GM12878 (cell line): ENCODE data around the gene OSBPL3. TPM values are rescaled to one million over a fixed set of nuclear protein-coding genes. Genes with fewer than 3 reads are reported as not detected.

Source experiments
- ATAC-seq: fragments of 200-7000 bp; cut with Tn5 transposase; 3 replicates; pipeline ENCODE4 v1.9.1; 2020; ENCODE audit warnings: mild to moderate bottlenecking, moderate library complexity
- BruUV-seq: library from RNA; stranded (reverse); fragments of 400-500 nt; replicated peaks from 2 replicates; lab custom pipeline; 2021; lab: Mats Ljungman, UMichigan
- CTCF ChIA-PET: fragments of 300-600 bp; sonication (Branson Sonifier 250); formaldehyde crosslinking; extraction: SDS; loops from one replicate; lab custom pipeline; 2021; ENCODE audit warnings: inconsistent platforms; lab: Yijun Ruan, JAX
- POLR2A ChIA-PET: fragments of 350-600 bp; formaldehyde crosslinking; extraction: SDS; loops from one replicate; lab custom pipeline; 2021; ENCODE audit warnings: inconsistent platforms; lab: Charles Lee
- RAD21 ChIA-PET: fragments of 300-600 bp; sonication (Branson Sonifier 250); formaldehyde crosslinking; loops from one replicate; lab custom pipeline; 2023; ENCODE audit warnings: antibody characterized with exemption; ENCODE audit not compliant: unreplicated experiment; lab: Charles Lee
- SMC1A ChIA-PET: fragments of 300-600 bp; sonication (Branson Sonifier 250); formaldehyde crosslinking; loops from one replicate; lab custom pipeline; 2023; ENCODE audit not compliant: unreplicated experiment, uncharacterized antibody; lab: Charles Lee
- DNase-seq: peaks from one replicate; pipeline ENCODE4 v3.0.0-alpha.2; 2011; ENCODE audit warnings: low read depth, low spot score
- FAIRE-seq: peaks from 3 replicates; lab custom pipeline; 2011; peaks lifted over from hg19 to GRCh38; lab: Jason Lieb, UNC
- H2AFZ ChIP-seq: 2 replicates; pipeline ENCODE4 v1.6.0; 2011; ENCODE audit warnings: low read depth, low read length, control low read depth; ENCODE audit not compliant: control insufficient read depth
- H3K27ac ChIP-seq: 2 replicates; pipeline ENCODE4 v1.5.1; 2011; ENCODE audit warnings: control low read depth; ENCODE audit not compliant: control insufficient read depth, insufficient read depth
- H3K27me3 ChIP-seq, 2 experiments: replicated peaks in 1 of 2; 2 replicates each; pipeline versions ENCODE4 v1.6.0 to v1.6.1; 2011; ENCODE audit warnings: low read length in 1 of 2; ENCODE audit not compliant: control insufficient read depth in 2 of 2, insufficient read depth in 2 of 2
- H3K36me3 ChIP-seq, 2 experiments: 2 replicates each; pipeline ENCODE4 v1.5.1; 2011; ENCODE audit warnings: low read length in 1 of 2; ENCODE audit not compliant: control insufficient read depth in 2 of 2, insufficient read depth in 2 of 2
- H3K4me1 ChIP-seq: 2 replicates; pipeline ENCODE4 v1.6.1; 2011; ENCODE audit warnings: mild to moderate bottlenecking, low read length, moderate library complexity, mixed read lengths; ENCODE audit not compliant: control insufficient read depth, insufficient read depth
- H3K4me2 ChIP-seq: 2 replicates; pipeline ENCODE4 v1.6.0; 2011; ENCODE audit warnings: control low read depth; ENCODE audit not compliant: control insufficient read depth, insufficient read depth
- H3K4me3 ChIP-seq: fragments of 200-600 bp; sonication (generic); 2 replicates; pipeline ENCODE4 v1.5.1; 2016
- H3K79me2 ChIP-seq: 2 replicates; pipeline ENCODE4 v1.6.0; 2011; ENCODE audit warnings: low read length; ENCODE audit not compliant: control insufficient read depth, insufficient read depth
- H3K9ac ChIP-seq: 2 replicates; pipeline ENCODE4 v1.8.0; 2011; ENCODE audit warnings: low read length, control low read depth, mixed read lengths; ENCODE audit not compliant: control insufficient read depth, insufficient read depth
- H3K9me3 ChIP-seq: replicated peaks from 3 replicates; pipeline ENCODE4 v1.5.1; 2011; ENCODE audit warnings: mild to moderate bottlenecking, low read length; ENCODE audit not compliant: control insufficient read depth, insufficient read depth
- H4K20me1 ChIP-seq: 2 replicates; pipeline ENCODE4 v1.6.0; 2011; ENCODE audit not compliant: control insufficient read depth, insufficient read depth
- CEBPB ChIP-seq, 2 experiments: fragments of 150-350 bp in 1 of 2; IDR thresholded peaks; 2 replicates each; pipeline ENCODE4 v1.6.1; 2012 to 2014; ENCODE audit warnings: low read depth in 2 of 2, low read length in 2 of 2, borderline replicate concordance in 1 of 2, inconsistent platforms in 1 of 2
- CHD1 ChIP-seq: IDR thresholded peaks from 2 replicates; pipeline ENCODE4 v1.6.1; 2012; ENCODE audit warnings: low read depth, low read length, improper control_type of control experiment
- DPF2 ChIP-seq: fragments of 450-650 bp; IDR thresholded peaks from 2 replicates; pipeline ENCODE4 v1.6.1; 2017; ENCODE audit warnings: mild to moderate bottlenecking
- KAT2A ChIP-seq: conservative IDR thresholded peaks from 2 replicates; pipeline ENCODE4 v1.6.1; 2011; ENCODE audit warnings: low read depth, low read length; ENCODE audit not compliant: control insufficient read depth
- NFIC ChIP-seq: IDR thresholded peaks from 2 replicates; pipeline ENCODE4 v1.6.1; 2012; ENCODE audit warnings: low read depth, mild to moderate bottlenecking, inconsistent platforms, low read length, moderate library complexity
- NFXL1 ChIP-seq: fragments of 450-650 bp; IDR thresholded peaks from 2 replicates; pipeline ENCODE4 v1.6.1; 2017; ENCODE audit warnings: antibody characterized with exemption, mild to moderate bottlenecking, borderline replicate concordance
- RUNX3 ChIP-seq: IDR thresholded peaks from 2 replicates; pipeline ENCODE4 v1.6.1; 2012; ENCODE audit warnings: low read length, inconsistent platforms
- SMC3 ChIP-seq: IDR thresholded peaks from 2 replicates; pipeline ENCODE4 v1.6.1; 2011; ENCODE audit warnings: low read length, improper control_type of control experiment, borderline replicate concordance
- SPI1 ChIP-seq: IDR thresholded peaks from 2 replicates; pipeline ENCODE4 v1.6.1; 2011; ENCODE audit warnings: low read depth, mild to moderate bottlenecking, low read length, moderate library complexity, borderline replicate concordance; ENCODE audit not compliant: insufficient read depth
- YY1 ChIP-seq: IDR thresholded peaks from 2 replicates; pipeline ENCODE4 v1.6.1; 2011; ENCODE audit warnings: low read depth, mild to moderate bottlenecking, low read length
- WGBS: methylation state at CpG from one replicate; pipeline ENCODE4 v1.1.6; 2016; ENCODE audit warnings: low lambda C conversion rate; ENCODE audit not compliant: insufficient replicate concordance, insufficient coverage; ENCODE audit errors: missing lambda C conversion rate; 5-methylcytosine and 5-hydroxymethylcytosine counted together
- in situ Hi-C: fragments of 300-500 bp; cut with MboI; formaldehyde crosslinking; loops from 9 replicates; pipeline ENCODE4 v1.14.3; 2018; ENCODE audit warnings: mixed read lengths
- intact Hi-C: fragments of 100-400 bp; cut with micrococcal nuclease; formaldehyde crosslinking; loops from one replicate; pipeline ENCODE4 v1.14.2; 2022; ENCODE audit not compliant: unreplicated experiment
- polyA plus RNA-seq, 11 experiments: library from polyadenylated mRNA; depleted of rRNA in 4 of 11; unstranded in 6 of 11; stranded (reverse) in 5 of 11; fragments of >200 nt; fragmentation: Nextera tagmentation in 4 of 11; fragmentation: Illumina TruSeq in 1 of 11; extraction: Ambion mirVana in 4 of 11; extraction: Trizol in 1 of 11; gene quantifications; 1 replicate in 1 of 11; 2 replicates in 10 of 11; pipeline versions ENCODE4 v1.2.1 to v1.2.3, GENCODE V29; 2011 to 2016; ENCODE audit warnings: inconsistent platforms in 2 of 11, missing spikeins in 2 of 11, low read depth in 1 of 11
- total RNA-seq, 4 experiments: library from RNA; depleted of rRNA in 3 of 4; stranded (reverse); fragments of >200 nt in 3 of 4; fragmentation: Illumina TruSeq in 1 of 4; extraction: Trizol in 1 of 4; gene quantifications; 2 replicates each; pipeline versions ENCODE4 v1.2.1 to v1.2.3, GENCODE V29; 2013 to 2021
- TF ChIP-seq, protein P1 (sequence below): fragments of 450-650 bp; IDR thresholded peaks from 2 replicates; pipeline ENCODE4 v1.6.1; 2017; ENCODE audit warnings: mild to moderate bottlenecking, low read depth, inconsistent platforms; ENCODE audit not compliant: poor library complexity, severe bottlenecking
- TF ChIP-seq, protein P2 (sequence below): IDR thresholded peaks from 2 replicates; pipeline ENCODE4 v1.6.1; 2011; ENCODE audit warnings: low read depth, mild to moderate bottlenecking, low read length, moderate library complexity, borderline replicate concordance; ENCODE audit errors: extremely low read depth
- TF ChIP-seq, protein P3 (sequence below): IDR thresholded peaks from 2 replicates; pipeline ENCODE4 v1.6.1; 2012; ENCODE audit warnings: improper control_type of control experiment, low read depth, low read length; ENCODE audit not compliant: insufficient replicate concordance

Gene OSBPL3
- total and polyA plus RNA-seq, 10 of the 15 experiments (the other 5 are each of a cell fraction or from before 2014, with no cell fraction given): 6.1 to 46.6 (median 27.0) TPM

DNA sequence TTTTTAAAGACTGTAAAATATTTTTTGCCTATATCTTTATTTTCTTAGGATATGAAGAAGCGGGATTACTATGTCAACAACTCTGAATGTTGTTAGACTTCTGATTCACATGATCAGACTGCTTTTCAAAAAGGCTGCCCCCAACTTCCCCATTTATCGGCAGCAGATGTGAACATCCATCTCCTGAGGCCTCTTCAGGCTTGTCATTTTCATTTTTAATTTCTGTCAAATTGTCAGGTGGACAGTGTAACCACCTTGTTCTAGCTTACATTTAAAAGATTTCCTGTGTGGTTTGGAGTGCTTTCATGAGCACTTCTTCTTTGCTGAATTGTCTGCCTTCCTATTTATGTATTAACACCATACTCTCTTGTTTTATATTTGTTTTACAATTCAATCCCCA is 143.9 kb downstream of the OSBPL3 start:
- Histone ChIP-seq H3K79me2 (no peaks in the 10 kb centered on the region), H4K20me1 (no peaks in the 10 kb centered on the region), H3K4me1 (peaks cover 48% of the 10 kb centered on the region), H3K36me3 (peaks cover 0 to 3% of the 10 kb centered on the region in 2 experiments; a peak in 1 of 4 replicates), H3K9me3 (no peaks in the 10 kb centered on the region), H3K9ac (no peak overlapping the region), H2AFZ (no peak overlapping the region), H3K4me3 (0 out of 2 replicates have a peak overlapping the region, but pooled peaks have one; percentile 9), H3K4me2 (no peak overlapping the region), H3K27ac (peak overlapping the region; percentile 29; the same call in 1 of the 2 replicates), H3K27me3 (no peaks in the 10 kb centered on the region)
- FAIRE-seq: peak; percentile 92
- no TSS peak for BruUV-seq
- ChIA-PET RAD21 (interaction anchor here (0.5 to 6.4 kb wide), 9 partner anchors 10 to 234 kb away, joined by 3 to 54 read pairs (median 6); no protein-coding TSS in a partner anchor), CTCF (interaction anchor here (0.6 to 4.7 kb wide), 6 partner anchors 15 to 257 kb away, joined by 3 to 48 read pairs (median 6); partner anchors contain the start of gene OSBPL3), SMC1A (interaction anchor here (0.6 to 9.0 kb wide), 12 partner anchors 10 to 144 kb away, joined by 3 to 103 read pairs (median 6); partner anchors contain the start of gene OSBPL3), POLR2A (interaction anchor here (1.2 to 1.7 kb wide), 3 partner anchors 15 to 130 kb away, joined by 3 to 6 read pairs (median 5); no protein-coding TSS in a partner anchor)
- in situ Hi-C loops (no loop called here), intact Hi-C loops (no loop called here)
- 0% methylated on average over 2 of the region's 2 CpGs for whole genome bisulfite sequencing
- ATAC-seq: peak; percentile 85
- DNase-seq: peak; percentile 76
- TF ChIP-seq NFXL1 (no peak), RUNX3 (peak; percentile 87), CEBPB (IDR thresholded peaks at IDR 0.05; ENCODE audit: borderline replicate concordance in 1 of 2, low read depth in 2 of 2, low read length in 2 of 2) (0 out of 4 replicates have a peak, but pooled peaks of 1 of the 2 experiments have one; percentile 60), NFIC (peak; percentile 39), CHD1 (no peak), SPI1 (peak; percentile 68), DPF2 (peak; percentile 41; the same call in 1 of the 2 replicates), YY1 (no peak), KAT2A (no peak), SMC3 (peak; percentile 9; the same call in 1 of the 2 replicates)
- TF ChIP-seq, protein P1, sequence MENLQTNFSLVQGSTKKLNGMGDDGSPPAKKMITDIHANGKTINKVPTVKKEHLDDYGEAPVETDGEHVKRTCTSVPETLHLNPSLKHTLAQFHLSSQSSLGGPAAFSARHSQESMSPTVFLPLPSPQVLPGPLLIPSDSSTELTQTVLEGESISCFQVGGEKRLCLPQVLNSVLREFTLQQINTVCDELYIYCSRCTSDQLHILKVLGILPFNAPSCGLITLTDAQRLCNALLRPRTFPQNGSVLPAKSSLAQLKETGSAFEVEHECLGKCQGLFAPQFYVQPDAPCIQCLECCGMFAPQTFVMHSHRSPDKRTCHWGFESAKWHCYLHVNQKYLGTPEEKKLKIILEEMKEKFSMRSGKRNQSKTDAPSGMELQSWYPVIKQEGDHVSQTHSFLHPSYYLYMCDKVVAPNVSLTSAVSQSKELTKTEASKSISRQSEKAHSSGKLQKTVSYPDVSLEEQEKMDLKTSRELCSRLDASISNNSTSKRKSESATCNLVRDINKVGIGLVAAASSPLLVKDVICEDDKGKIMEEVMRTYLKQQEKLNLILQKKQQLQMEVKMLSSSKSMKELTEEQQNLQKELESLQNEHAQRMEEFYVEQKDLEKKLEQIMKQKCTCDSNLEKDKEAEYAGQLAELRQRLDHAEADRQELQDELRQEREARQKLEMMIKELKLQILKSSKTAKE: peak; percentile 59
- TF ChIP-seq, protein P2, sequence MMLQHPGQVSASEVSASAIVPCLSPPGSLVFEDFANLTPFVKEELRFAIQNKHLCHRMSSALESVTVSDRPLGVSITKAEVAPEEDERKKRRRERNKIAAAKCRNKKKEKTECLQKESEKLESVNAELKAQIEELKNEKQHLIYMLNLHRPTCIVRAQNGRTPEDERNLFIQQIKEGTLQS: no peak
- TF ChIP-seq, protein P3, sequence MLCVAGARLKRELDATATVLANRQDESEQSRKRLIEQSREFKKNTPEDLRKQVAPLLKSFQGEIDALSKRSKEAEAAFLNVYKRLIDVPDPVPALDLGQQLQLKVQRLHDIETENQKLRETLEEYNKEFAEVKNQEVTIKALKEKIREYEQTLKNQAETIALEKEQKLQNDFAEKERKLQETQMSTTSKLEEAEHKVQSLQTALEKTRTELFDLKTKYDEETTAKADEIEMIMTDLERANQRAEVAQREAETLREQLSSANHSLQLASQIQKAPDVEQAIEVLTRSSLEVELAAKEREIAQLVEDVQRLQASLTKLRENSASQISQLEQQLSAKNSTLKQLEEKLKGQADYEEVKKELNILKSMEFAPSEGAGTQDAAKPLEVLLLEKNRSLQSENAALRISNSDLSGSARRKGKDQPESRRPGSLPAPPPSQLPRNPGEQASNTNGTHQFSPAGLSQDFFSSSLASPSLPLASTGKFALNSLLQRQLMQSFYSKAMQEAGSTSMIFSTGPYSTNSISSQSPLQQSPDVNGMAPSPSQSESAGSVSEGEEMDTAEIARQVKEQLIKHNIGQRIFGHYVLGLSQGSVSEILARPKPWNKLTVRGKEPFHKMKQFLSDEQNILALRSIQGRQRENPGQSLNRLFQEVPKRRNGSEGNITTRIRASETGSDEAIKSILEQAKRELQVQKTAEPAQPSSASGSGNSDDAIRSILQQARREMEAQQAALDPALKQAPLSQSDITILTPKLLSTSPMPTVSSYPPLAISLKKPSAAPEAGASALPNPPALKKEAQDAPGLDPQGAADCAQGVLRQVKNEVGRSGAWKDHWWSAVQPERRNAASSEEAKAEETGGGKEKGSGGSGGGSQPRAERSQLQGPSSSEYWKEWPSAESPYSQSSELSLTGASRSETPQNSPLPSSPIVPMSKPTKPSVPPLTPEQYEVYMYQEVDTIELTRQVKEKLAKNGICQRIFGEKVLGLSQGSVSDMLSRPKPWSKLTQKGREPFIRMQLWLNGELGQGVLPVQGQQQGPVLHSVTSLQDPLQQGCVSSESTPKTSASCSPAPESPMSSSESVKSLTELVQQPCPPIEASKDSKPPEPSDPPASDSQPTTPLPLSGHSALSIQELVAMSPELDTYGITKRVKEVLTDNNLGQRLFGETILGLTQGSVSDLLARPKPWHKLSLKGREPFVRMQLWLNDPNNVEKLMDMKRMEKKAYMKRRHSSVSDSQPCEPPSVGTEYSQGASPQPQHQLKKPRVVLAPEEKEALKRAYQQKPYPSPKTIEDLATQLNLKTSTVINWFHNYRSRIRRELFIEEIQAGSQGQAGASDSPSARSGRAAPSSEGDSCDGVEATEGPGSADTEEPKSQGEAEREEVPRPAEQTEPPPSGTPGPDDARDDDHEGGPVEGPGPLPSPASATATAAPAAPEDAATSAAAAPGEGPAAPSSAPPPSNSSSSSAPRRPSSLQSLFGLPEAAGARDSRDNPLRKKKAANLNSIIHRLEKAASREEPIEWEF: no peak
